HG02970 (cell line): Measurements from ENCODE around the gene ELP6.
A peak's percentile ranks its signal among the peaks of the same experiment; 100 is the strongest.

Experiments
- ATAC-seq: cut with Tn5 transposase; IDR thresholded peaks from one replicate; pipeline ENCODE4 v1.9.1; 2021; ENCODE audit warnings: mild to moderate bottlenecking, moderate library complexity, moderate number of reproducible peaks; ENCODE audit not compliant: unreplicated experiment, low FRiP score

Gene ELP6

GRCh38 chr3:47513125-47513929 is at the start of gene ELP6:
TSS of gene ELP6 (minus strand) at chr3:47513712. CDS start at chr3:47513590, 122 bp downstream.
- ATAC-seq: peak; percentile 97

- ATAC-seq: no peak
Observed at GRCh38 chr3:47556351-47556750, 42.8 kb upstream of the ELP6 start.

- no peak for ATAC-seq
Observed at GRCh38 chr3:47554335-47554734, 40.8 kb upstream of the ELP6 start.

- ATAC-seq: no peak
Observed at GRCh38 chr3:47553407-47553806, 39.9 kb upstream of the ELP6 start.

- ATAC-seq: no peak
Observed at GRCh38 chr3:47542471-47543173, 29.1 kb upstream of the ELP6 start.

- ATAC-seq: no peak
Observed at GRCh38 chr3:47541583-47542108, 28.1 kb upstream of the ELP6 start.

- ATAC-seq: no peak
Observed at GRCh38 chr3:47540281-47540680, 26.8 kb upstream of the ELP6 start.

- ATAC-seq: no peak
Observed at GRCh38 chr3:47536967-47537366, 23.5 kb upstream of the ELP6 start.

- ATAC-seq: no peak
Observed at GRCh38 chr3:47536221-47536891, 22.8 kb upstream of the ELP6 start.

- ATAC-seq: no peak
Observed at GRCh38 chr3:47533996-47534454, 20.5 kb upstream of the ELP6 start.

GRCh38 chr3:47533481-47533880 is 20.0 kb upstream of the ELP6 start:
- no peak for ATAC-seq

- ATAC-seq: no peak
Observed at GRCh38 chr3:47527952-47528725, 14.6 kb upstream of the ELP6 start.

- no peak for ATAC-seq
Observed at GRCh38 chr3:47525617-47526016, 12.1 kb upstream of the ELP6 start.

- no peak for ATAC-seq
Observed at GRCh38 chr3:47523310-47524073, 10.0 kb upstream of the ELP6 start.

- no peak for ATAC-seq
Observed at GRCh38 chr3:47522082-47522987, 8.8 kb upstream of the ELP6 start.

GRCh38 chr3:47520756-47521155 is 7.2 kb upstream of the ELP6 start:
- no peak for ATAC-seq

- no peak for ATAC-seq
Observed at GRCh38 chr3:47517937-47518336, 4.4 kb upstream of the ELP6 start.

GRCh38 chr3:47515864-47516319 is 2.4 kb upstream of the ELP6 start:
- no peak for ATAC-seq
